ENCODE measurements around the gene CACNA2D1.

The CACNA2D1 gene

DNA sequence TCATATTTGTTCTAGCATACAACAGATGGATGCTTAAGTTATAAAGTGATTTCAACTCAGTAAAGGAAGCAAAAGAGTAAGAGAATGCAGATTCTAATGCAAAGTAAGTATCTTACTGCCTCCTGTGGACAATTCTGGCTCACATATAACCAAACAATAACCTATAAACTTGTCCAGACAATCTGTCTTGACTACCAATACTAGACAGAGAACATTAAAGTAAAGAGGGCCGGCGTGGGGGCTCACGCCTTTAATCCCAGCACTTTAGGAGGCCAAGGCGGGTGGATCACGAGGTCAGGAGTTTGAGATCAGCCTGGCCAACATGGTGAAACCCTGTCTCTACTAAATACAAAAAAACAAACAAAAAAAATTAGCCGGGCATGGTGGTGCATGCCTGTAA lies 329.3 kb downstream of the CACNA2D1 start:
- DNase-seq (ENCODE audit: low read depth) = no peak

DNA sequence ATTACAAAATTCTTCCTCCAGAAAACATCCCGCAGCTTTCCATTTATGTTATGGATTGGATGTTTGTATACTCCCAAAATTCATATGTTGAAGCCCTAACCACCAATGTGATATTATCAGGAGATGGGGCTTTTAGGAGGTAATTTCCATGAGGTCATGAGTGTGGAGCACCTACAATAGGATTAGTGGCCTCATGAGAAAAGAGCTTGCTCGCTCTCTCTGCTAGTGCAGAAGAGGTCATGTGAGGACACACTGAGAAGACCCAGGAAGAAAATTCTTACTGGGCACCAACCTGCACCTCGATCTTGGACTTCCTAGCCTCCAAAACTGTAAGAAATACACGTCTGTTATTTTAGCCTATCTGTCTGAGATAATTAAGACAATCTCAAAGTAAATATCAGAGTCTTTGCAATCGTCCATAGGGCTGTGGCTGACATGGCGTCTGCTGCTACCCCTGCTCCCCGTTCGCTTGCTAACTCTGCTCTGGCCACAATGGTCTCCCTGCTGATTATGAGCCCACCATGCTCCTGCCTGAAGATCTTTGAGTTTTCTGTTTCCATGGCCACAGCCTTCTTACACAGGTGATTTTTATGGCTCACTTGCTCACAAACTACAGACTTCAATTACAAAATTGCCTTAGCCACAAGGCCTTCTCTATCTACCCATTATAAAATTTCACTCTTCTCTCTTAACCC lies 333.3 kb downstream of the CACNA2D1 start:
- DNase-seq (ENCODE audit: low read depth) = no peak

DNA sequence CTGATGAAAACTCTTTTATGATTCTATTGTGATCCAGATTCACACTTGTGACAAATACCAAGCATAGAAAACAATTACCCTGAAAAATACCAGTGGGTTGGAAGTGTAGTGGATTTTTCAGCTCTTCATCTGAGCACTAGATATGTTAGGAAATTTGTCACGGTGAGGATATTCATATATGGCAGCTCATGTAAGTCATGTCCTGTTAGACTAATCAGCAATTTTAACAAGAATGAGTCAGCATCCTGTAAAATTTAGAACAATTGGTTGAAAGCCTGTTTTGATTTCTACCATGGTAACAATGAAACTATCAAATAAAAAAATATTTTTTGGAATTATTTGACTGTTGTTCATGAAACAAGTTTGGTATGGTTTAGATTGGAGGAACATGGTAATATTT lies 334.3 kb downstream of the CACNA2D1 start:
- no peak for DNase-seq (ENCODE audit: low read depth)

DNA sequence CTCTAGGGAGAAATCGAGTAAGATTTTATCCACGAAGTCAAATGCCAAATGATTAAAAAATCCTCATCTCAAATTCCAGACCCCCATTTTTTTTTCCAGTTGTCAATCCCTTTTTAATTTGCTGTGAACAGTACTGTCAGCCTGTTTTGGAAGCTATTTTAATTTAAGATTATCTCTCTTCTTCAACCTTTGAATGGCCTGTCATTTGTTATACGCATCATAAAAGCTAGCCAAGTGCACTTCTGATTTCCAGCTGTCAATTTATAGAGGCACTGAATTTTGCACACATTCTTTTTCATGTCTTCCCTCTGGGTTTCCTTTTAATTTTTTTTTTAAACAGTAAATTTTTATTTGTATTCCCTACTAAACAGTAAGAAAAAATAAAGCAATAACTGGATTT lies 337.4 kb downstream of the CACNA2D1 start:
- DNase-seq (ENCODE audit: low read depth) = no peak

DNA sequence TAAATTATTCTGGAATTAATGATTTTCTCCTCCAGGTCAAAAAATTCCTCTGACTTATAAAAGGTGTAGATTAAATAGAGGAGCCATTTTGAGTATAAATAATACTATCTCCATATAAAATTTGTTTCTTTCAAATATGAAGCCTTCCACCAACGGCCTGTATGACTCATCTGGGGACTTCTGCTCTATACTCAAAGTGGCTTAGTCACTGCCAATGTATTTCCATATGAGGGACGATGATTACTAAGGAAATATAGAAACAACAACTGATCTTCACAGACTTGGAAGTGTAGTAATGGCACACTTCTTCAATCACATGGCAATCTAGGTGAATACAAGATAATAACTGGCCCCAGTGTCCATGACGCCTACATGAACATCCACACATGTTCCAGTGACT lies 338.1 kb downstream of the CACNA2D1 start:
- no peak for DNase-seq (ENCODE audit: low read depth)

DNA sequence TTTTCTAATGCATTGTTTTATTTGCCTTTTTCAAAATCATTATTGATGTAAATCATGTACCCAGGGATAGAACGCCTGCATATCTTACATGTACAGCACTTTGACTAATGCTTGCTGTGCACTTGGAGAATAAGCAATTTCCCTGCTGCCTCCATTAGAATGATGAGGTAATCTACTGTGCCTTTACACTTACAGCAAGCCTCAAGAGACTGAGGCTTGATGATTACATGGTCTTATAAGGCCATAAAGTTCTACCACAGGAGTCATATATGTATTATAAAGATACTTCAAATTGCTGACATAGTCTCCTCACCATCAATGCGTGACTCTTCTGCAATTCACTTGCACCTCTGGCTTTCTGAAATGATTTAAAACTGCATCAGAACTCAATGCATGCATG lies 345.2 kb downstream of the CACNA2D1 start:
- no peak for DNase-seq (ENCODE audit: low read depth)

DNA sequence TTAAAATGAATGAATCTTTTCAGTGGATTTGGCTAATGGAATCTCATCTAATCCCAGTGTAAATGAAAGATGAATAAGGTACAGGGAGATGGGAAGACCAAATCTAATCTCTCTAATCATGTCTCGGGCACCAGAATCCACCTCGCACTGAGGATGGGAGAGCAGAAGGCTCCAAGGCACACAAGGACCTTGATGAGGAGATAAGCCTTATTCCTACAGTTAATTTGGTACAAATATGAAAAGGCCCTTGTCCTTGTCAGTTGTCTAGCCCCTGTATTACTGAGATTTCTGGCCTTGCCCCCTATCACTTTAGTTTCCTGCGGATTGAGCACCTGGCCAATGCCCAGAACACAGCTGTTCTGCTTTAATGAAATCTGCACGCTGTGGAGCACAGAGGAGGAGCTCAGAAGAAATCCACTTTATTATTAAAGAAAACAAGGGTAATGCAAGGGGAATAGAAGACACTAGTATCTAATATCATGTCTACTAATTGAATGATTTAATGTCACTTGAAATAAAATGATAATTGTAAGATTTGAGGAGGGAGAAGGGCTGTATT lies 352.4 kb downstream of the CACNA2D1 start:
- DNase-seq (ENCODE audit: low read depth) = no peak

DNA sequence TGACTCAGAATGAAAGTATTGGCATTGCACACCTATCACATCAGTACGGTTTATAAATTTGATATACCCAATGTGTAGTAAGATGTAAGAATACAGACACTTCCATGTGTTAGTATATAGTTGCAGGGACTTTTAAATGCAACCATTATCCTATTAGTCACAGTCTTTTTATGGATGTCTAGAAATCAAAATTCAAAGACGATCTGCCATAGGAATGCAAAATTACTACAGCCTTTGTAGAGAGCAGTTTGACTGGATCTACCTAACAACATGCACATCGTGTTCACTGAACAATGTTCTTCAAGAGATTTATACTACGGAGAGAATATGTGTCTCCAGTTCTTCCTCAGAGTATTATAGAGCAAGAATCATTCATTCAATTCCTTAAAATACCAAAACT lies 356.5 kb downstream of the CACNA2D1 start:
- no peak for DNase-seq (ENCODE audit: low read depth)

DNA sequence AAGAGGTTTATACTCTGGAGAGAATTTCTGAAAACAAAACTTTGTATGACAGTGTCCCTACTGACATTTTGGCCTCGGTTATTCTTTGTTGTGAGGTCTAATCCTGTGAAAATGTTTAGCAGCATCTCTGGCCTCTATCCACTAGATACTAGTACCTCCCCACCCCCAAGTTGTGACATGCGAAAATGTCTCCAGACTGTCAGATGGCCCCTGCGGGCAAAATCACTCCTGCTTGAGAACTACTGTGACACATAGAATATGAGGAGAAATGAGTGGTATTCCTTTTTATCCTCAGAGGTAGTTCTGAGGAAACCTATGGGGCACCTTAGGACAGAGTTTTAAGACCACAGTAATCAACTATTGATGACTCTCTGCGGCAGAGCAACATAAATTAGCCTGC lies 358.5 kb downstream of the CACNA2D1 start:
- no peak for DNase-seq (ENCODE audit: low read depth)

DNA sequence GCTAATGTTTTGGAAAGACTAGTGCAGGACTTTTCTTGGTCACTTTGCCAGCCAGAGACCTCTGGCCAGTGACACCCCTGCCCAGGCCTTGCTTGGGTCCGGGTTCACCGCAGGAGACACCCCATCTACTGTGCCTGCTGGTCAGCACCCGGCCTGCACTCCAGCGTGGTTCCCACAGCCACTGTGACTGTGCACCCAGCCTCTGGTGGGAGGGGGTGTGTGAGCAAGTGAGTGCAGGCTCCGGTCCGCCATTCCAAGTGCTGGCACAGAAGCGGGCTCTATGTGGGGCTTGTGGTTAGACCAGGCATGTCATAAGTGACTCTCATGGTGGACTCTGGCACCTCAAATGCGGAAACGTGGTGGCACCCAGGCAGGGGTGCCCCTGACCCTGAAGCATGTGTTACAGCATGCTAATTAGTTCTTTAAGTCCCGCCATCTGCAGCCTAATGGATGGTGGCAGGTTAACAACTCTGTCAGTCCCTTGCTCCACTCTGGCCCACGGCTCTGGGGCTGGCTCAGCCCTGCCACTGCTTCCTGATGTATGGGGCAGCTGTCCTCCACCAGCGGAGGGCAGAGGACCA lies 361.8 kb downstream of the CACNA2D1 start:
- DNase-seq (ENCODE audit: low read depth) = no peak

DNA sequence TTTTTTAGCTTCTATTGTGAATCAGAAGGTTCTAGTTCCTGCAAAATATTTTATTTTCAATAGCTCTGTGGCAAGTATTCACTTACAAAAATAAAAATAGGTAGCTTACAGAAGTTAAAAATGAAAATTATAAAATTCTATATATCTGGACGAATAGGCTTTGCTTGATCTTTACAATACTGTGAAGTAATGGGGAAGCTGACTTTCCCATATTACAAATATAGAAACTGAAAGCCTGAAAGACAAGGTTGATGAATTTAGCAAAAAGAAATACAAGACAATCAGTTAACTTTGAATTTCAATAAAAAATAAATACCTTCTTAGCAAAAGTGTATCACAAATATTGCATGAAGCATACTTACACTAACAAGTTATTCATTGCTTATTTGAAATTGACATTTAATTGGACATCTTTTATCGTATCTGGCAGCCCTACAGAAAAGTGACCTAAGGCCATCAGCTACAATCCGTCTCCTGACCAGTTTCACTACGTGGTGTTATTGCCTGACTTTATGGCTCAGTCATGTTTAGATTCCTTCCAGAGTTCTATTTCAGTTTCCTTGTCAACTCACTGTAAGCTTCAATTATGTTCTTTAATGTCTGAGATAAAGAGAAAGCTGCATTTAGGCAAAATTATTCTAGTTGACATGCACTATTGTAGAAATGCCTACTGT lies 363.2 kb downstream of the CACNA2D1 start:
- DNase-seq (ENCODE audit: low read depth) = no peak

DNA sequence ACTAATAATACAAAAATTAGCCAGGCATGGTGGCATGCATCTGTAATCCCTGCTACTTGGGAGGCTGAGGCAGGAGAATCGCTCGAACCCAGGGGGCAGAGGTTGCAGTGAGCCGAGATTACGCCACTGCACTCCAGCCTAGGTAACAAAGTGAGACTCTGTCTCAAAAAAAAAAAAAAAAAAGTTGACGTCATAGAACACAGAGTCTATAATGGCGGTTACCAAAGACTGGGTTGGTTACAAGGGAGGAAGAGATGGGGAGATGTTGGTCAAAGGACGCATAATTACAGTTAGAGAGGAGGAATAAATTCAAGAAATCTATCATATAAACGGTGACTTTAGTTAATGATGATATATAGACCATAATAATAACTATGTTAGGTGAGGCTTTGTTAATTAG lies 364.1 kb downstream of the CACNA2D1 start:
- no peak for DNase-seq (ENCODE audit: low read depth)

DNA sequence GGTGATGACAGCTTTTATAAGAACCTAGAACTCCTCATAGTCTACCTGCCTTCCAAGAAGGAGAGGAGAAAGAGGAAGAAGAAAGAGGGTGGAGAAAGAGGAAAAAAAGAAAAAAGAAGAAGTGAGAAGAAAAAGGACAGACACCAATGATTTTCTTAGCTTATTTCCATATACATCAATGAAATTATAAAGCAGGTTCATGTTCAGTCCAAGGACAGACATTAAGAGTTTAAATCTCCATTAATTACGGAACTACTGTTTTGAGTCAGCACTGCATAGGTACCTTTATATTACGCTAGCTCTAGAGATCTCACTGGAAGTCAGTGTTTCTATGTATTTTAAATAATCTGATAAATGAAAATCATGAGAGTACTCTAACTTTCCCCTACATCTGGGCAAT lies 364.8 kb downstream of the CACNA2D1 start:
- no peak for DNase-seq (ENCODE audit: low read depth)

DNA sequence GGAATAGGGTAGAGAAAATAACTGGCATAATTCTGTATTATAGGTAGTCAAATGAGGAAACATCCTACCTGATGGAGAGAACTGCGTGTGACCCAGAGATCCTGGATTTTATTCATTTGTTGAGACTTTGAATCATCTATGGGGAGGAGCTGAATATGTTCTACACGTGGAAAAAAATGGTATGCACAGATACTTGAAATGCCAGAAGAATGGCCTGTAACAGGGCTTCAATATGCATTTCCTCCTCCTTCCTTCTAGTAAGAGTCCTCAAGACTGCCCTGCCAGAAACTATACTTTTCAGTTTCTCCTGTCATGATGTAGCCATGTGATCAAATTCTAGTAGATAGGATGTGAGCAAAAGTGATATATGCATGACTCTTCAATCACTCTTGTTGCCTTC lies 372.1 kb downstream of the CACNA2D1 start:
- no peak for DNase-seq (ENCODE audit: low read depth)

DNA sequence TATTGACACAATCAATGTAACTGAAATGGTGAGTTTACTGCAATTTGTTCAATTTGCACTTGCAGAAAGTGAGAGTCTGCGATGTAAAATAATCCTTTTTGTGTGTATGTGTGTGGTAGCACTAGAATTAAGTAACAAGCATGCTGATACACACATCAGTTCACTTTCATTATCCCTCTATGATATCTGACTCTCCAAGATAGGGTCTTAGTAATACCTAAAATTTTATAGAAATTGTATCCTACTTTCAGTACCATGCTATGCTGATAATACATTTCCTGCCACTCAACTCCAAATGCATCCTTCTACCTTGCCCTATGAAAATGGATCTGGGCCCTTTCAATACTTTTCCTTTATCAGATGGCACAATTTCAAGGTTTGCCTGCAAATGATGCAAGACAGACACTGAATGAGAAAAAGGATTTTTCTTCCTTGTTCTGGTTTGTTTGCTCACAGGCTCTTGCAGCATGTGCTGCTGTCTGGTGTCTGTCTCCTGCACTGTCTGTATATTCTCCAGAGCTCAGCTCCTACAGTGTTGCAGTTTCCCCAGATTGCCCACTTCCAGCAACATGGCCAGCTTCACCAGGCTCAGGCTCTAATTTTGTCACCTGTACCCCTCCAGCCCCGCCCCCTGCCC lies 375.8 kb downstream of the CACNA2D1 start:
- DNase-seq (ENCODE audit: low read depth) = no peak

DNA sequence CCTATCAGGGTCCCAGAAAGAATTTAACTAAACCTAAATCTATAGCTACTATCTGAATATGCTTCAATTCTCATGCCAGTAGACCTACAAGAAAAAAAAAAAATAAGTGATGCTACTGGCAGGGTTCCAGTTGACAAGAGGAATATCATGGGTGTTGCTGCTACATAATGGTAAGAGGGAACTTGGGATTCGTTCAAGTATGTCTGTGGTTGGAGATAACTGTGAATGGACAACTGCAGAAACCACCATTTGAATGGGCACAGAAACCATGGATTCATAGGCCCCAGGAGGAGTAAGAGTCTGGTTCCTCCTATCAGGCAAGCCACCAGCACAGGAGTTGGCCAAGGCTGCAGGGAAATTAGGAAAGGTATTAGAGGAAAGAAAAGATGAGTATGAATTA lies 386.1 kb downstream of the CACNA2D1 start:
- no peak for DNase-seq (ENCODE audit: low read depth)

DNA sequence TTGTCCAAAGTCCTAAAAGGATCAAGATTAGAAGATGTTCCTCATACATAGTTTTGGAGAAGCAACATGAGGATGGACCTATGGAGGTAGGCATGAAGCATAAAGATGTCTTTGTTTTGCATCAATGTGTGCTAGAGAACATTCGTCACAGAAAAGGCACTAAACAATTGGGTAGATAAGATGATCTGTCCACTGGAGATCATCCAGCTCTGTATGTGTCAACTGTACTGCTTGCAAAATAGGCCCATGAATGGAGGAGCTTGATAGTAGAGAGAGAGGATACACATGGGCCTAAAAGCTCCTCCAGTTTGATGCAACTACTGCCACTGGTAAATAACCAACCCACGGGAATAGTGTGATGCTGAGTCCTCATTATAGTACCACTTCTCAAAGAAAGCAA lies 387.3 kb downstream of the CACNA2D1 start:
- DNase-seq (ENCODE audit: low read depth) = no peak

DNA sequence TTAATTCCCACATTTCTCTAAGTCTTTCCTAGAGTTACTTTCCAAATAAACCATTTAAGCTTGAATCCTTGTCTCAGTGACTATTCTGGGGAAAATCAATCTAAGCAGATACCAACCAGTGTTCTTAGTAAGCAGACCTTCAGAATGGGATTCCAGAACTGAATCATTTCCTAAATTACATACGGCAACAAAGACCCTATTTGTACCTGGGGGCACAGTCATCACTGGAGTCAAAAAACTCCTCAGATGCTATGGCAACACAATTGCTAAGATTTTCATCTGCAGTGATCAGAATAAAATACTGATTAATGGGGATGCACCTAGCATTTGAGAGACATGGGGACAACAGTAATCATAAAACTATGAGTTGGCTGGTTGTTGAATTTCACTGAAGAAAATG lies 389.0 kb downstream of the CACNA2D1 start:
- DNase-seq (ENCODE audit: low read depth) = no peak

DNA sequence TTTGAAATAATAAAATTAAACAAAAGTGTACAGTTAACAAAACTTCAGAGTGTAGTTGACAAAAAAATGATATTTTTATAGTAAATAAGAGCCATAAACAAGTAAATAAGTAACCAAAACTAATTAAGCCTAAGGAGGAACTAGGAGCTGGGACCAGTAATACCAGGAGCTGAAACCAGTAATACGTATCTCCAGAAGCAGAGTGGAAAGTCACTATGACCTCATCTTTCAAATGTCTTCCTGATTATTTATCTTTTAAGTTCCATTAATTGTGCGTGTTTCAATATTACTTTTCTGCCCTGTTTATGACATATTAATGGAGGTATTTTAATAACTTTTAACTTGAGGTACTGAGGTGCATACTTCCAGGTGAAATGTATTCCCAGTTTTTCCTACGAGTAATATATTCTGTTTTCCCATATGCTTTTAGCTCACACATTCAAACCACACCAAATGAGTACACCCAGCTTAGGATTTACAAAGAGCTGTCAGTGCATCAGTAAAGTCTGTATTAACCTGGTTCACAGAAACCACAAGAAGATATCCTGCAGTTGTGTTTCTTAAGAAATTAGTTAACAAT lies 390.0 kb downstream of the CACNA2D1 start:
- DNase-seq (ENCODE audit: low read depth) = no peak

DNA sequence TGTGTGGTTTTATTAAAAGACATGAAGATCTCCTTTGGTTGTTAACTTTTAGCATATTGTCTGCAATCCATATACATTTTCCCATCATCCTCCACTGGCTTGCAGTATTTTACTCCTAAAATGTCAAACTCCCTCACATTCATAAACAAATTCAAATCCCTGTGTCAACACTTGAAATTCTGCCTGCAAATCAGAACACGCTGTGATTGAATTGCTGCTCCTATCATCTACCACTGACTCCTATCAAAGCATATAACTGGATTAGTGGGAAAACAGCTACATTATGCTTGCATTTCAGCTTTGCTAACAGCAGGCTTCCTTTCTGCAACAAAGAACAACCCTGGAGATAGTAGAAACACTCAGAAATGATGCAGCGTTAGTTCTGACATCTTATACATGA lies 392.0 kb downstream of the CACNA2D1 start:
- DNase-seq (ENCODE audit: low read depth) = no peak

DNA sequence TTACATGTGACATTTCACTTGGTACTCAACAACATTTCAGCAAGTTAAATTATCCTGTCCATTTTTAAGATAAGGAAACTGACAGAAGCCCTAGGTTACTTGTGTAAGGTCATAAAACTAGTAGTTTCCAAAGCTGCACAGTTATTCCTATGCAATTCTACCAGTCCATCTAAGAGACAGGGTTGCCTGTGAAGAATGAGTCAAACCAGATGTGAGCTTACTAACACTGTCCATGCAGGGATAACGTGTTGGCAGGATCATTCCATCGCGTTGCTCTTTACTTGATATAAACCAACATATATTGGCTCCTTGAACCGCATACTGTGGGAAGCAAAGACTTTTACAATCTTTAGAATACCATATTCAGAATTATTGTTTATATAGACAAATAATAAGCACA lies 392.8 kb downstream of the CACNA2D1 start:
- DNase-seq (ENCODE audit: low read depth) = no peak

DNA sequence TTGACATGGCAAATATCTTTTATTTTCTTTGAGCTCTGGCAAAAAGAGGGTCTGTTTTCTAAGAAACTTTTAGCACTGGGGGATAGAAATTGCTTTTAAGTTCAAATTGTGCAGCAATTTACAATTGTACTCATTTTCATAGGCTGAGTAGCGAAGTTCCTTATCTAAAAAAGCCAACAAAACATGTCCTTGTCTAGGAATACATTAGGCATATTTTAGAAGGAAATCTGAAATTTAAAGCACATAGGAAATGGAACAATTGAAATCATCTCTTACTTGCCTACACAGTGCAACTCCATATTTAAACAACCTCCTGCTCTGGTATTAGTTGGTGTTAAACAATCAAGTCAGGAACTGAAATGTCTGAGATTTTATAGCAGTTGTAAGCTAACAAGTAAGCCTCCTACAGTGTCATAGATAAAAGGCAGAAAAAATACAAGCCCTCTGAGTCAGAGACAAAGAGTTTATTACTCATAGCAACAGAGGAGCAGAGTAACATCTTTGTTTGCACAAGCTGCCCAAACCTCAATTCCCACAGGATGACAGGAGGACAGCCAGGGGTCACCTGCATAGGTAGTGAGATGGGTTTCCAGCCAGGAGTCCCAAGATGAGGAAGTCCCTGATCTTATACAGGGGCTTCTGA lies 393.6 kb downstream of the CACNA2D1 start:
- no peak for DNase-seq (ENCODE audit: low read depth)
